Kidney tubule cell (primary cell): ENCODE measurements around the gene WDR54.
"Not testable (repeated sequence)": the region's sequence is repeated elsewhere in the genome, so short reads cannot be mapped to it uniquely, and the experiment has no call there.

Source experiments
- DNase-seq: peaks from one replicate; pipeline ENCODE4 v3.0.0-alpha.2; 2018; ENCODE audit warnings: low spot score

Gene WDR54

GRCh38 chr2:74429487-74430451, 8.2 kb downstream of the WDR54 start:
- DNase-seq, result peak; percentile 57

DNA sequence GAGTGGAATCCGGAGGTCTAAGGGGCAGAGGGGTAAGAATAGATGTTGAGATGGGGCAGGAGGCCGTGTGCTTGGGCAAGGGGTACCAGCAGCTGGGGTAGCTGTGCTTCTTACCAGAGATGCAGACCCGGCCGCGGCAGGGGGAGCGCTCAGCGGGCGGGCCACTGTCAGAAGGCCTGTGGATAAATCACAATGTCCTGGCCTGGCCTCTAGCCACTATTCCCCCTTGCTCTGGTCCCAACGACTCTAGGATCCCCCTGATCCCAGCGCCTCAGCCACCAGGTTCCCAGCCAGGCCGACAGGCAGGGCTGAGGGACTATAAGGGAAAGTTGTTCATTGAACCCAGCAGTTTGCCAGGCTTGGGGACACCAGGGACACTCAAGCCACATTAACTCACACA, 9.0 kb downstream of the WDR54 start:
- no peak for DNase-seq

- no peak for DNase-seq
Observed at GRCh38 chr2:74436111-74436805, 14.7 kb downstream of the WDR54 start.

- no peak for DNase-seq
Observed at GRCh38 chr2:74436848-74437695, 15.5 kb downstream of the WDR54 start.

- DNase-seq, result no peak
Observed at GRCh38 chr2:74438248-74438647, 16.7 kb downstream of the WDR54 start.

DNA sequence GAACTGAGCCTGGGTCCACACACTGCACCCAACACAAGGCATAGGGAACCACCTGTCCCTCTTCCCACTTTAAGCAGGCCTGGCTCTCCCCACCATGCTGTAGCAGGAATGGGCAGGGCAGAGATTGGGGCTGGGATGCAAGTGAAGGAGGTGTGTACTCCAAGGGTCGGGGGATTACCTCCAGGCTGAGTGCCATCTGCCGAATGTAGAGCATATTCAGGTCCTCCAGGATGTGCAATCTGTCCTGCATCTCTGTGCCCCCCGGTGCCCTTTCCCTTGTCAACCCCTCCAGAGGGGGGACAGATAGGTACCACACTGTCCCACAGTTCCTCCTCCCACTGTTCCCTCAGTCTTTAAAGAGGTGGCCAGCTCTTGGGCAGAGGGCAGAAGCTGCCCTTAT, 17.8 kb downstream of the WDR54 start:
- DNase-seq, result no peak

DNA sequence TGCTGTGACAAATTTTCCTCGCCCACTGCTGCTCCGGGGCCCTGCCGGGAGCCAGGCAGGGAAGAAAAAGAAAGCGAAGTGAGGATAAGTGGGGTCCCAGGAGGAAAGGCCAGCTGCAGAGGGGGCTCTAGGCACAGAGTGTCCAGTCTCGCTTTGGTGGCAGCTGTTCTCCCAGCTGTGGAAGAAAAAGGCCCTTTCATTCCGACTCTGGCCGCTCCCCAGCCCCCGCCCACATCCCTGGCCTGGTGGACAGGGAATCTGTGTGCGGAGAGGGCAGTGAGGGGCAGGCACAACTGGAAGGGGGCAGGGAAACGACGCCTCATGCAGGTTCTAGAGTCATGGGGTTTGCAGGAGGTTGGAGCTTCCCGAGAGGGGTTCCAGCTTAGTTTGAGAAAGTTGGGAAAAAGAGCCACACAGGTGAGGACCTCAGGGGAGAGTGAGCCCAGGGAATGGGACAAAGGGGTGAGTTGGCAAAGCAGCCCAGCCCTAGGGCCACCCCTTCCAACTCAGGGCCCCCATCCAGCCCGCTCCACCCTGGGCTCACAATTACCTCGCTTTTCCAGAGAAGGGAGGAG, 18.4 kb downstream of the WDR54 start:
- DNase-seq, result no peak

GRCh38 chr2:74440378-74441169, 19.0 kb downstream of the WDR54 start:
- DNase-seq, result peak; percentile 92

GRCh38 chr2:74441170-74441689, 19.7 kb downstream of the WDR54 start:
- no peak for DNase-seq

- DNase-seq, result peak; percentile 91
Observed at GRCh38 chr2:74441690-74442482, 20.4 kb downstream of the WDR54 start, which contains the start of gene RTKN. Gene RTKN, minus strand, starts transcription at chr2:74441937. Its CDS starts 121 bp downstream, at chr2:74441816.

DNA sequence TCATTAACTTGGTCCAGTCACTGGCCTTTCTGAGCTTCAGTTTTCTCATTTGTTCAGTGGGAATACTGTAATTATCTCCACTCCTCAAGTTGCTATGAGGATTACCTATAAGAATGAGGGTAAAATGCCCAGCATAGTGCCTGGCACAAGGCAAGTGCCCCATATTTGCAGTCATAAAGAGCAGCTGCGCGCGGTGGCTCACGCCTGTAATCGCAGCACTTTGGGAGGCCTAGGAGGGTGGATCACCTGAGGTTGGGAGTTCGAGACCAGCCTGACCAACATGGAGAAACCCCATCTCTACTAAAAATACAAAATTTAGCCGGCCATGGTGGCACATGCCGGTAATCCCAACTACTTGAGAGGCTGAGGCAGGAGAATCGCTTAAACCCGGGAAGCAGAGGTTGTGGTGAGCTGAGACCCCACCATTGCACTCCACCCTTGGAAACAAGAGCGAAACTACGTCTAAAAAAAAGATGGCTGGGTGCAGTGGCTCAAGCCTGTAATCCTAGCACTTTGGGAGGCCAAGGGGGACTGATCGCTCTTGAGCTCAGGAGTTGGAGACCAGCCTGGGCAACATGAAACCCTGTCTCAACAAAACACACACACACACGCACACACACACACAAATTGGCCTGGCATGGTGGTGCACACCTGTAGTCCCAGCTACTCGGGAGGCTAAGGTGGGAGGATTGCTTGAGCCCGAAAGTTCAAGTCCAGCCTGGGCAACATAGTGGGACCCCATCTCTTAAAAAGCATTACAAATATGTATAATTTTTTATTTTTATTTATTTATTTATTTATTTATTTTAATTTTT, 21.2 kb downstream of the WDR54 start:
- not testable (repeated sequence) for DNase-seq

DNA sequence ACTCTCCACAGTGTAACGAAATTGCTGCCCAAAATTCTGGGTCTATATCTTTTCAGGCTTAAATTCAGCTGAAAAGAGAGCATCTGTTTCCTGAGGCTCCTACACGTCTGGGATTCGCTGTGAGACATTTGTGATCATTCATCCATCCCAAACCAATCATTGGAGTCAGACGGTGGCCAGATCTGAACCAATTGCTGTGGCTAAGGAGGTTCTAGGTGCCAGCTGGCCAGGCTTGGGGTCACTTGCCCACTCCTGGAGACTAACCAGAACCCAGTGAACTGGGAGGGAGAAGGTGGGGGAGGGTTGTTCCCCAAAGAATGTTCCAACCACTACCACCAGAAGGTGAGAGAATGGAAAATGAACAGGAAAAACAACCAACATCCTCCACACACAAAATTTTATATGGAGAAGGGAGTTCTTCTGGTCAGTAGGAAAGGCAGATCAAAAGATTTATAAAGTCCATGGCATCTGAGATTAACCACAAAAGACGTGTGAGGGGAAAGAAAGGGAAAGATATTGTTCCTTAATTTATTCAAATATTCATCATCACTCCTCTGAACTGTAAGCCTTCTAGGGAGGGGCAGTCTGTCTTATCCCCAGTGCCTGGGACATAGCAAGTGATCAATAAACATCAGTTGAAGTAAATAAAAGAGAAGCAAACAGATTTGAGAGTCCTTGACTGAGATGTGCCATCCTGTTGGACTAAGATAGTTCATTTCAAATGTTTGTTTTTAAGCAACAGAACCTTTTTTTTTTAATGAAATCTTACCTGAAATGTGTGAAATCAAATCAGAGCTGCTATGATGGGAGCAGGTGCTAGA, 23.2 kb downstream of the WDR54 start:
- no peak for DNase-seq

- peak; percentile 31 for DNase-seq
Observed at GRCh38 chr2:74447230-74447999, 25.9 kb downstream of the WDR54 start.

DNA sequence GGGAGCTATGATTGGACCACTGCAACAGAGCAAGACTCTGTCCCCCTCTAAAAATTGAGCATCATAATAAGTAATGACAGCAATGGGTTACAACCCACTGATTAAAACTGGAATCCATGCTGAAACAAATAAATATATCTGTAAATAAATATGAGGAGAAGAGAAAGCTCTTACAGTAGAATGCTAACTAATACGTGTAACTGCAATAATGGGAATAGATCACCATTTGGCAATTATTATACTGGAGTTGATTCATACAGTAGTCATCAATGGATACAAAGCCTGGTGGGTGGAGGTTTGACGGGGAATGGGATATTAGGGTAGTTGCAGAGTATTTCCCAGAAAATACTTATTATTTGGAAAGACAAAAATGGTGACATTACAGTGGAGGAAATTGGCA, 27.2 kb downstream of the WDR54 start:
- no peak for DNase-seq

DNA sequence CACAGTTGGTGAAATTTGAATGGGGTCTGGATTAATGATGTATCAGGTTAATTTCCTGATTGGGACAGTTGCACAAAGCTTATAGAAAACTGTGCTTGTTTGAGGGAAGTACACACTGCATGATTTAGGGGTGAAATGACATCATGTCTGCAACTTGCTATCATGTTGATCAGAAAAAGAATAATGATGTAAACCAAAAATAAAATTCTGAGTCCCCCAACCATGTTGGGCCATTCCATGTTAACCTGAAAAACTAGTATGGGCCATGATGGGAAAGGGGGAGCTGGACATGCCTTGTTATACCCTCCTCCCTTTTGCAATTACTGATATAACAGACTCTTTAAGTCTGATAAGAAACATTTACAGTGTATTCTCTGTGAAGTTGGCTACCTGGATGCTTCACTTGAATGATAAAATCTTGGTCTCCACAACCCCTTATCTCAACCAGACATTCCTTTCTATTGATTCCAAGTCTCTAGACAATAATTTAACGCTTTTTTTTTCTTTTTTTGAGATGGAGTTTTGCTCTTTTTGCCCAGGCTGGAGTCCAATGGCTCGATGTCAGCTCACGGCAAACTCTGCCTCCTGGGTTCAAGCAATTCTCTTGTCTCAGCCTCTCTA, 29.1 kb downstream of the WDR54 start:
- no peak for DNase-seq

- DNase-seq, result peak; percentile 98
Observed at GRCh38 chr2:74454654-74455511, 33.4 kb downstream of the WDR54 start, which contains the start of gene INO80B. Gene INO80B, plus strand, starts transcription at chr2:74455087. Its CDS starts 30 bp downstream, at chr2:74455117.
